ENCODE measurements around the gene SH3RF3.

The SH3RF3 gene

GRCh38 chr2:109510136-109511028 lies 381.4 kb downstream of the SH3RF3 start:
- H3K27me3 ChIP-seq, result no peaks in the 10 kb centered on the region
- TF ChIP-seq Cebpa-rat (IDR thresholded peaks at IDR 0.05), result no peak
- peak overlapping the region; percentile 82 for H3K4me2 ChIP-seq
- H3K9ac ChIP-seq, result no peak overlapping the region
- no peaks in the 10 kb centered on the region for H3K36me3 ChIP-seq
- H3K4me1 ChIP-seq, result peaks cover 100% of the 10 kb centered on the region
- no peaks in the 10 kb centered on the region for H4K20me1 ChIP-seq
- no peak overlapping the region for H3K4me3 ChIP-seq
- no peaks in the 10 kb centered on the region for H3K9me3 ChIP-seq
- H3K27ac ChIP-seq, result peak overlapping the region; percentile 92

GRCh38 chr2:109511168-109511567 lies 382.2 kb downstream of the SH3RF3 start:
- Histone ChIP-seq H4K20me1 (no peaks in the 10 kb centered on the region), H3K27me3 (no peaks in the 10 kb centered on the region), H3K36me3 (no peaks in the 10 kb centered on the region), H3K4me3 (no peak overlapping the region), H3K4me2 (peak overlapping the region; percentile 82), H3K9me3 (no peaks in the 10 kb centered on the region), H3K9ac (no peak overlapping the region), H3K4me1 (peaks cover 97% of the 10 kb centered on the region), H3K27ac (no peak overlapping the region; the same call in 1 of the 2 replicates)
- TF ChIP-seq Cebpa-rat (IDR thresholded peaks at IDR 0.05), result no peak

- Histone ChIP-seq H3K9ac (no peak overlapping the region), H3K27me3 (no peaks in the 10 kb centered on the region), H3K4me1 (peaks cover 96% of the 10 kb centered on the region), H3K4me3 (no peak overlapping the region), H3K27ac (no peak overlapping the region), H3K36me3 (no peaks in the 10 kb centered on the region), H3K4me2 (peak overlapping the region; percentile 82), H3K9me3 (no peaks in the 10 kb centered on the region), H4K20me1 (no peaks in the 10 kb centered on the region)
- TF ChIP-seq Cebpa-rat (IDR thresholded peaks at IDR 0.05), result no peak
These were observed 383.1 kb downstream of the SH3RF3 start for GRCh38 chr2:109512076-109512475.

GRCh38 chr2:109513230-109513629 lies 384.2 kb downstream of the SH3RF3 start:
- H3K9ac ChIP-seq, result no peak overlapping the region
- peak overlapping the region; percentile 82 for H3K4me2 ChIP-seq
- H3K4me1 ChIP-seq, result peaks cover 96% of the 10 kb centered on the region

GRCh38 chr2:109513749-109514588 lies 385.0 kb downstream of the SH3RF3 start:
- no peak overlapping the region for H3K9ac ChIP-seq

More at GRCh38 chr2:109513230-109513629, 384.2 kb downstream of the SH3RF3 start:
- H3K4me3 ChIP-seq, result no peak overlapping the region
- H3K9me3 ChIP-seq, result no peaks in the 10 kb centered on the region
- H3K27ac ChIP-seq, result no peak overlapping the region
- H4K20me1 ChIP-seq, result no peaks in the 10 kb centered on the region
- H3K27me3 ChIP-seq, result no peaks in the 10 kb centered on the region
- no peaks in the 10 kb centered on the region for H3K36me3 ChIP-seq
- TF ChIP-seq Cebpa-rat (IDR thresholded peaks at IDR 0.05), result no peak

GRCh38 chr2:109514857-109515256 lies 385.9 kb downstream of the SH3RF3 start:
- H3K4me1 ChIP-seq, result peaks cover 94% of the 10 kb centered on the region
- H3K27me3 ChIP-seq, result no peaks in the 10 kb centered on the region
- peak overlapping the region; percentile 82 for H3K4me2 ChIP-seq
- H3K27ac ChIP-seq, result no peak overlapping the region
- H3K36me3 ChIP-seq, result no peaks in the 10 kb centered on the region
- no peak for TF ChIP-seq Cebpa-rat (IDR thresholded peaks at IDR 0.05)
- no peak overlapping the region for H3K9ac ChIP-seq
- H3K9me3 ChIP-seq, result no peaks in the 10 kb centered on the region
- H4K20me1 ChIP-seq, result no peaks in the 10 kb centered on the region
- no peak overlapping the region for H3K4me3 ChIP-seq

More at GRCh38 chr2:109513749-109514588, 385.0 kb downstream of the SH3RF3 start:
- Histone ChIP-seq H3K27me3 (no peaks in the 10 kb centered on the region), H3K4me2 (peak overlapping the region; percentile 82), H4K20me1 (no peaks in the 10 kb centered on the region), H3K36me3 (no peaks in the 10 kb centered on the region), H3K4me1 (peaks cover 94% of the 10 kb centered on the region), H3K9me3 (no peaks in the 10 kb centered on the region), H3K4me3 (no peak overlapping the region), H3K27ac (peak overlapping the region; percentile 23; the same call in 1 of the 2 replicates)
- no peak for TF ChIP-seq Cebpa-rat (IDR thresholded peaks at IDR 0.05)

GRCh38 chr2:109516445-109517117 lies 387.6 kb downstream of the SH3RF3 start:
- H4K20me1 ChIP-seq, result no peaks in the 10 kb centered on the region
- H3K36me3 ChIP-seq, result no peaks in the 10 kb centered on the region
- peak overlapping the region; percentile 22; the same call in 1 of the 2 replicates for H3K4me2 ChIP-seq
- no peak overlapping the region for H3K4me3 ChIP-seq
- no peaks in the 10 kb centered on the region for H3K9me3 ChIP-seq
- no peaks in the 10 kb centered on the region for H3K27me3 ChIP-seq
- H3K4me1 ChIP-seq, result peaks cover 85% of the 10 kb centered on the region
- no peak for TF ChIP-seq Cebpa-rat (IDR thresholded peaks at IDR 0.05)
- no peak overlapping the region for H3K27ac ChIP-seq
- H3K9ac ChIP-seq, result no peak overlapping the region

- no peak for TF ChIP-seq Cebpa-rat (IDR thresholded peaks at IDR 0.05)
- Histone ChIP-seq H3K4me1 (peaks cover 81% of the 10 kb centered on the region), H3K4me3 (no peak overlapping the region)
These were observed 388.3 kb downstream of the SH3RF3 start for GRCh38 chr2:109517118-109517889.

GRCh38 chr2:109519513-109519912 lies 390.5 kb downstream of the SH3RF3 start:
- Histone ChIP-seq H3K9ac (no peak overlapping the region), H3K4me1 (peaks cover 80% of the 10 kb centered on the region), H3K36me3 (no peaks in the 10 kb centered on the region), H3K4me2 (peak overlapping the region; percentile 29), H4K20me1 (no peaks in the 10 kb centered on the region), H3K27me3 (no peaks in the 10 kb centered on the region), H3K27ac (no peak overlapping the region), H3K9me3 (no peaks in the 10 kb centered on the region), H3K4me3 (no peak overlapping the region)
- TF ChIP-seq Cebpa-rat (IDR thresholded peaks at IDR 0.05), result no peak

More at GRCh38 chr2:109517118-109517889, 388.3 kb downstream of the SH3RF3 start:
- no peaks in the 10 kb centered on the region for H3K36me3 ChIP-seq
- no peaks in the 10 kb centered on the region for H3K9me3 ChIP-seq
- H3K27me3 ChIP-seq, result no peaks in the 10 kb centered on the region
- H4K20me1 ChIP-seq, result no peaks in the 10 kb centered on the region
- H3K27ac ChIP-seq, result no peak overlapping the region
- H3K4me2 ChIP-seq, result peak overlapping the region; percentile 45
- no peak overlapping the region for H3K9ac ChIP-seq

Data from BLaER1 (cell line).